Vagina (tissue), 1 donor: ENCODE data around the gene DUSP5. TPM values are rescaled to one million over a fixed set of nuclear protein-coding genes. Genes with fewer than 3 reads are reported as not detected.

Source experiments
- total RNA-seq: library from RNA; depleted of rRNA; stranded (reverse); fragments of >200 nt; gene quantifications from one replicate; pipeline ENCODE4 v1.2.3, GENCODE V29; 2016

DUSP5 gene
- total RNA-seq, 1 donor from 2014 or later, result 75.1 TPM

Other genes with a start within 250 kb of the DUSP5 start
- gene SMNDC1, start 193.0 kb upstream of the DUSP5 start, total RNA-seq, result 12.3 TPM
- gene SMC3, start 69.8 kb downstream of the DUSP5 start, total RNA-seq, result 27.5 TPM
- gene RBM20, start 146.4 kb downstream of the DUSP5 start, total RNA-seq, result 5.2 TPM